SU-DHL-6 (cell line): ENCODE data around the gene PRKCE.

Source experiments
- CTCF ChIP-seq: fragments of 200-600 bp; sonication (generic); IDR thresholded peaks from one replicate; pipeline ENCODE4 v1.5.1; 2017; ENCODE audit warnings: antibody characterized with exemption, mild to moderate bottlenecking, low read length, moderate library complexity; ENCODE audit not compliant: insufficient read depth, poor library complexity, severe bottlenecking
- EZH2phosphoT487 ChIP-seq: fragments of 200-600 bp; sonication (generic), shearing (Covaris generic); conservative IDR thresholded peaks from 2 replicates; pipeline ENCODE4 v1.6.1; 2018; ENCODE audit warnings: mild to moderate bottlenecking, antibody characterized with exemption, low read length, moderate library complexity, mixed read lengths

- TF ChIP-seq CTCF: no peak
- no peak for TF ChIP-seq EZH2phosphoT487
These were observed 234.7 kb downstream of the PRKCE start for GRCh38 chr2:45886171-45886663.
